SK-N-MC (cell line): ENCODE results near the gene CHPF2.

Experiments
- DNase-seq: peaks from one replicate; pipeline ENCODE4 v3.0.0-alpha.2; 2011; ENCODE audit warnings: low read depth, low spot score
- H3K27ac ChIP-seq: fragments of 200-600 bp; sonication (generic); 2 replicates; pipeline ENCODE4 v1.5.1; 2016; ENCODE audit warnings: mixed run types
- H3K36me3 ChIP-seq: fragments of 200-600 bp; sonication (generic); 2 replicates; pipeline ENCODE4 v1.6.1; 2017; ENCODE audit warnings: antibody characterized with exemption, low read length, mixed read lengths; ENCODE audit not compliant: insufficient read depth
- H3K4me3 ChIP-seq: fragments of 200-600 bp; sonication (generic); 2 replicates; pipeline ENCODE4 v1.5.1; 2016
- H3K9ac ChIP-seq: fragments of 200-600 bp; sonication (generic); 2 replicates; pipeline ENCODE4 v1.8.0; 2017; ENCODE audit warnings: mixed run types, mixed read lengths; ENCODE audit not compliant: insufficient read length
- H3K9me3 ChIP-seq: fragments of 200-600 bp; sonication (generic); 2 replicates; pipeline ENCODE4 v1.6.1; 2017; ENCODE audit warnings: low read depth, mild to moderate bottlenecking, antibody characterized with exemption, low read length, moderate library complexity, mixed read lengths
- EZH2 ChIP-seq: fragments of 200-600 bp; sonication (generic); IDR thresholded peaks from one replicate; pipeline ENCODE4 v1.6.1; 2017; ENCODE audit warnings: antibody characterized with exemption
- FOXP2 ChIP-seq: optimal IDR thresholded peaks from 2 replicates; pipeline ENCODE3; 2011; ENCODE audit warnings: mild to moderate bottlenecking, moderate library complexity; ENCODE audit not compliant: insufficient read depth; ENCODE audit errors: extremely low read length, control extremely low read depth
- POLR2AphosphoS5 ChIP-seq: IDR thresholded peaks from 2 replicates; pipeline ENCODE4 v1.6.1; 2012; ENCODE audit warnings: mild to moderate bottlenecking, low read depth, low read length, borderline replicate concordance

CHPF2 gene

GRCh38 chr7:151260883-151261282 lies 28.6 kb downstream of the CHPF2 start:
- Histone ChIP-seq H3K36me3 (no peaks in the 10 kb centered on the region), H3K27ac (no peak overlapping the region), H3K9me3 (no peaks in the 10 kb centered on the region), H3K9ac (no peak overlapping the region), H3K4me3 (no peak overlapping the region)
- TF ChIP-seq EZH2 = no peak
- no peak for TF ChIP-seq POLR2AphosphoS5
- TF ChIP-seq FOXP2 = no peak
- DNase-seq = no peak

- H3K4me3 ChIP-seq = no peak overlapping the region
- no peak overlapping the region for H3K9ac ChIP-seq
- TF ChIP-seq FOXP2 = no peak
- no peak for TF ChIP-seq POLR2AphosphoS5
- TF ChIP-seq EZH2 = no peak
- no peak for DNase-seq
- H3K36me3 ChIP-seq = no peaks in the 10 kb centered on the region
- H3K9me3 ChIP-seq = no peaks in the 10 kb centered on the region
- H3K27ac ChIP-seq = no peak overlapping the region
These were observed 29.2 kb downstream of the CHPF2 start for GRCh38 chr7:151261529-151261928.

GRCh38 chr7:151264615-151265014 lies 32.3 kb downstream of the CHPF2 start:
- Histone ChIP-seq H3K36me3 (no peaks in the 10 kb centered on the region), H3K27ac (no peak overlapping the region), H3K9me3 (no peaks in the 10 kb centered on the region), H3K4me3 (no peak overlapping the region), H3K9ac (no peak overlapping the region)
- no peak for TF ChIP-seq EZH2
- TF ChIP-seq FOXP2 = no peak
- DNase-seq = no peak

- DNase-seq = no peak
- Histone ChIP-seq H3K36me3 (no peaks in the 10 kb centered on the region), H3K9me3 (no peaks in the 10 kb centered on the region), H3K4me3 (no peak overlapping the region), H3K9ac (no peak overlapping the region), H3K27ac (no peak overlapping the region)
- TF ChIP-seq POLR2AphosphoS5 (no peak), FOXP2 (no peak), EZH2 (no peak)
These were observed 33.2 kb downstream of the CHPF2 start for GRCh38 chr7:151265351-151265931.

- no peak overlapping the region for H3K4me3 ChIP-seq
- DNase-seq = no peak
- TF ChIP-seq POLR2AphosphoS5 = no peak
- TF ChIP-seq FOXP2 = no peak
- TF ChIP-seq EZH2 = no peak
These were observed 37.2 kb downstream of the CHPF2 start for GRCh38 chr7:151269511-151269910.

GRCh38 chr7:151271699-151272355 lies 39.5 kb downstream of the CHPF2 start:
- TF ChIP-seq EZH2 (no peak), POLR2AphosphoS5 (no peak)
- peak; percentile 68 for DNase-seq
- no peaks in the 10 kb centered on the region for H3K36me3 ChIP-seq
- H3K9ac ChIP-seq = no peak overlapping the region
- H3K9me3 ChIP-seq = no peaks in the 10 kb centered on the region
- peak overlapping the region; percentile 34; the same call in 1 of the 2 replicates for H3K4me3 ChIP-seq
- H3K27ac ChIP-seq = no peak overlapping the region

More at GRCh38 chr7:151269511-151269910, 37.2 kb downstream of the CHPF2 start:
- no peak overlapping the region for H3K27ac ChIP-seq
- H3K36me3 ChIP-seq = no peaks in the 10 kb centered on the region
- H3K9ac ChIP-seq = no peak overlapping the region
- no peaks in the 10 kb centered on the region for H3K9me3 ChIP-seq

GRCh38 chr7:151272405-151272804 lies 40.1 kb downstream of the CHPF2 start:
- no peak for DNase-seq
- H3K4me3 ChIP-seq = peak overlapping the region; percentile 34; the same call in 1 of the 2 replicates
- TF ChIP-seq EZH2 (no peak), FOXP2 (no peak), POLR2AphosphoS5 (no peak)
- H3K9me3 ChIP-seq = no peaks in the 10 kb centered on the region
- no peak overlapping the region for H3K9ac ChIP-seq
- no peaks in the 10 kb centered on the region for H3K36me3 ChIP-seq
- H3K27ac ChIP-seq = no peak overlapping the region

GRCh38 chr7:151272877-151273276 lies 40.6 kb downstream of the CHPF2 start:
- Histone ChIP-seq H3K9ac (no peak overlapping the region), H3K4me3 (no peak overlapping the region), H3K27ac (no peak overlapping the region), H3K9me3 (no peaks in the 10 kb centered on the region), H3K36me3 (no peaks in the 10 kb centered on the region)
- DNase-seq = no peak
- TF ChIP-seq EZH2 (no peak), POLR2AphosphoS5 (no peak), FOXP2 (no peak)

GRCh38 chr7:151273651-151274390 lies 41.5 kb downstream of the CHPF2 start:
- Histone ChIP-seq H3K27ac (no peak overlapping the region), H3K36me3 (no peaks in the 10 kb centered on the region), H3K9ac (no peak overlapping the region), H3K4me3 (no peak overlapping the region), H3K9me3 (no peaks in the 10 kb centered on the region)
- no peak for TF ChIP-seq EZH2
- no peak for TF ChIP-seq FOXP2
- no peak for TF ChIP-seq POLR2AphosphoS5
- DNase-seq = no peak
